Stomach (tissue), 9 donors: ENCODE measurements around the gene ZNF644. TPM values are rescaled to one million over a fixed set of nuclear protein-coding genes. Genes with fewer than 3 reads are reported as not detected.

Experiments
- DNase-seq, 2 donors: peaks; one replicate each; pipeline versions ENCODE4 v3.0.0 to v3.0.0-alpha.2; 2013 to 2019
- H3K27ac ChIP-seq, 5 donors: fragments of 200-600 bp in 4 of 5; sonication (generic) in 4 of 5; one replicate each; pipeline ENCODE4 v1.5.1; 2013 to 2019; ENCODE audit warnings: mild to moderate bottlenecking in 1 of 5, moderate library complexity in 1 of 5
- H3K27me3 ChIP-seq, 3 donors: fragments of 200-600 bp; sonication (generic); one replicate each; pipeline ENCODE4 v1.5.1; 2017 to 2019; ENCODE audit warnings: mixed run types in 1 of 3
- H3K36me3 ChIP-seq, 4 donors: fragments of 200-600 bp; sonication (generic); 1 replicate in 3 of 4; 2 replicates in 1 of 4; pipeline ENCODE4 v1.5.1; 2016 to 2019
- H3K4me1 ChIP-seq, 4 donors: fragments of 200-600 bp; sonication (generic); one replicate each; pipeline ENCODE4 v1.5.1; 2016 to 2019
- H3K4me3 ChIP-seq, 4 donors: fragments of 200-600 bp; sonication (generic) in 3 of 4; one replicate each; pipeline ENCODE4 v1.5.1; 2016 to 2019; ENCODE audit warnings: mild to moderate bottlenecking in 1 of 4
- H3K9me3 ChIP-seq, 4 donors: fragments of 200-600 bp; sonication (generic); one replicate each; pipeline ENCODE4 v1.5.1; 2016 to 2019
- CTCF ChIP-seq, 7 experiments: fragments of 450-650 bp in 4 of 7; fragments of 200-600 bp in 3 of 7; sonication (generic) in 3 of 7; IDR thresholded peaks; one replicate each; pipeline ENCODE4 v1.5.1; 2016 to 2019; ENCODE audit warnings: antibody characterized with exemption in 7 of 7, control low read depth in 2 of 7, mild to moderate bottlenecking in 1 of 7
- EP300 ChIP-seq: sonication (generic); formaldehyde crosslinking; IDR thresholded peaks from one replicate; pipeline ENCODE4 v1.6.1; 2017; ENCODE audit warnings: antibody characterized with exemption
- POLR2A ChIP-seq, 4 donors: fragments of 450-650 bp; IDR thresholded peaks; one replicate each; pipeline ENCODE4 v1.6.1; 2016; ENCODE audit warnings: antibody characterized with exemption in 4 of 4, control low read depth in 2 of 4, mild to moderate bottlenecking in 1 of 4, moderate library complexity in 1 of 4
- POLR2AphosphoS5 ChIP-seq, 3 donors: sonication (generic); formaldehyde crosslinking; IDR thresholded peaks; one replicate each; pipeline ENCODE4 v1.6.1; 2016; ENCODE audit warnings: antibody characterized with exemption in 3 of 3
- WGBS, 5 donors: extraction: QIAGEN DNeasy Blood & Tissue Kit in 3 of 5; methylation state at CpG; one replicate each; pipeline versions ENCODE4 v1.1.5 to v1.1.7; 2013 to 2018; 5-methylcytosine and 5-hydroxymethylcytosine counted together
- intact Hi-C: fragments of 100-400 bp; cut with DNase I; formaldehyde crosslinking; loops from one replicate; pipeline ENCODE4 v1.15.1; 2023; ENCODE audit warnings: low total_unique reads
- polyA plus RNA-seq, 3 donors: library from polyadenylated mRNA; stranded (reverse); fragments of 200-250 nt; gene quantifications; one replicate each; pipeline ENCODE4 v1.2.3, GENCODE V29; 2013
- total RNA-seq, 5 donors: library from RNA; depleted of rRNA; stranded (reverse); fragments of >200 nt; gene quantifications; one replicate each; pipeline versions ENCODE4 v1.1.0 to v1.2.3, GENCODE V29; 2014 to 2016
- donor health status: healthy with polysubstance abuse.
- donor health status: Bipolar disorder and iron deficiency.
- donor health status: healthy.

Gene ZNF644
- total and polyA plus RNA-seq, 8 donors: 13.2 to 134 (median 43.5) TPM

- Histone ChIP-seq H3K4me1 (peaks cover 0 to 45% (median 25%) of the 10 kb centered on the region in 4 donors), H3K27me3 (no peaks in the 10 kb centered on the region), H3K36me3 (peaks cover 0 to 10% (median 6%) of the 10 kb centered on the region in 4 donors), H3K9me3 (peaks cover 0 to 14% (median 6%) of the 10 kb centered on the region in 4 donors), H3K4me3 (no peak overlapping the region), H3K27ac (no peak overlapping the region)
- TF ChIP-seq POLR2AphosphoS5 (IDR thresholded peaks at IDR 0.05): no peak
- intact Hi-C loops: no loop called here
- DNase-seq: no peak
- WGBS, 5 donors: 90 to 98% (median 97%) methylated on average over 2 of the region's 2 CpGs
These were observed 25.0 kb downstream of the ZNF644 start for GRCh38 chr1:90996742-90997413.

- peaks cover 0 to 49% (median 25%) of the 10 kb centered on the region in 4 donors for H3K4me1 ChIP-seq
- no peak for DNase-seq
- peaks cover 0 to 10% (median 6%) of the 10 kb centered on the region in 4 donors for H3K36me3 ChIP-seq
- intact Hi-C loops: no loop called here
- H3K27me3 ChIP-seq: no peaks in the 10 kb centered on the region
- no peak overlapping the region for H3K4me3 ChIP-seq
- peaks cover 0 to 14% (median 6%) of the 10 kb centered on the region in 4 donors for H3K9me3 ChIP-seq
- no peak for TF ChIP-seq EP300
- no peak for TF ChIP-seq POLR2AphosphoS5 (IDR thresholded peaks at IDR 0.05)
- no peak for TF ChIP-seq CTCF (IDR thresholded peaks at IDR 0.05)
- no peak overlapping the region for H3K27ac ChIP-seq
These were observed 26.4 kb downstream of the ZNF644 start for GRCh38 chr1:90995311-90995894.

GRCh38 chr1:90994461-90994860 is 27.4 kb downstream of the ZNF644 start:
- Histone ChIP-seq H3K4me3 (no peak overlapping the region), H3K4me1 (peaks cover 0 to 55% (median 25%) of the 10 kb centered on the region in 4 donors), H3K27me3 (no peaks in the 10 kb centered on the region), H3K27ac (no peak overlapping the region), H3K36me3 (peaks cover 0 to 11% (median 6%) of the 10 kb centered on the region in 4 donors), H3K9me3 (peaks cover 0 to 14% (median 6%) of the 10 kb centered on the region in 4 donors)
- no peak for DNase-seq
- 84 to 97% (median 92%) methylated on average over 1 of the region's 1 CpG for WGBS, 5 donors
- intact Hi-C loops: no loop called here
- no peak for TF ChIP-seq POLR2A (IDR thresholded peaks at IDR 0.05)
- no peak for TF ChIP-seq EP300
- no peak for TF ChIP-seq CTCF (IDR thresholded peaks at IDR 0.05)
- TF ChIP-seq POLR2AphosphoS5 (IDR thresholded peaks at IDR 0.05): no peak

GRCh38 chr1:90993245-90993644 is 28.6 kb downstream of the ZNF644 start:
- H3K36me3 ChIP-seq: peaks cover 0 to 17% (median 6%) of the 10 kb centered on the region in 4 donors
- intact Hi-C loops: no loop called here
- no peak for TF ChIP-seq POLR2A (IDR thresholded peaks at IDR 0.05)
- no peak for TF ChIP-seq CTCF (IDR thresholded peaks at IDR 0.05)
- no peak for TF ChIP-seq EP300
- no peak for TF ChIP-seq POLR2AphosphoS5 (IDR thresholded peaks at IDR 0.05)
- H3K27ac ChIP-seq: no peak overlapping the region
- DNase-seq: no peak
- H3K4me1 ChIP-seq: peaks cover 0 to 55% (median 24%) of the 10 kb centered on the region in 4 donors
- peaks cover 0 to 14% (median 5%) of the 10 kb centered on the region in 4 donors for H3K9me3 ChIP-seq
- WGBS, 5 donors: 47 to 61% (median 52%) methylated on average over 2 of the region's 2 CpGs
- H3K4me3 ChIP-seq: no peak overlapping the region
- H3K27me3 ChIP-seq: no peaks in the 10 kb centered on the region

GRCh38 chr1:90990779-90991178 is 31.1 kb downstream of the ZNF644 start:
- no peak overlapping the region for H3K27ac ChIP-seq
- peaks cover 0 to 7% (median 0%) of the 10 kb centered on the region in 4 donors for H3K36me3 ChIP-seq
- intact Hi-C loops: no loop called here
- peaks cover 0 to 50% (median 21%) of the 10 kb centered on the region in 4 donors for H3K4me1 ChIP-seq
- no peaks in the 10 kb centered on the region for H3K27me3 ChIP-seq
- H3K9me3 ChIP-seq: peaks cover 0 to 8% (median 0%) of the 10 kb centered on the region in 4 donors
- TF ChIP-seq CTCF (IDR thresholded peaks at IDR 0.05) (no peak), POLR2AphosphoS5 (IDR thresholded peaks at IDR 0.05) (no peak), POLR2A (IDR thresholded peaks at IDR 0.05) (no peak), EP300 (no peak)
- 82 to 91% (median 87%) methylated on average over 4 of the region's 4 CpGs for WGBS, 5 donors
- H3K4me3 ChIP-seq: no peak overlapping the region
- no peak for DNase-seq
